ENCODE measurements around the gene SIMC1.

SIMC1 gene

GRCh38 chr5:176379881-176380280 lies 141.7 kb downstream of the SIMC1 start:
- peak; percentile 55 for DNase-seq
- in situ Hi-C loops (cut with MboI; ENCODE audit: low pct_unique_long_range_greater_than_20kb, low sequenced_read_pairs): no loop called here

GRCh38 chr5:176381423-176381822 lies 143.2 kb downstream of the SIMC1 start:
- in situ Hi-C loops (cut with MboI; ENCODE audit: low pct_unique_long_range_greater_than_20kb, low sequenced_read_pairs): no loop called here

GRCh38 chr5:176381979-176382378 lies 143.8 kb downstream of the SIMC1 start:
- no peak for DNase-seq
- in situ Hi-C loops (cut with MboI; ENCODE audit: low pct_unique_long_range_greater_than_20kb, low sequenced_read_pairs): no loop called here

More at GRCh38 chr5:176381423-176381822, 143.2 kb downstream of the SIMC1 start:
- no peak for DNase-seq

- in situ Hi-C loops (cut with MboI; ENCODE audit: low pct_unique_long_range_greater_than_20kb, low sequenced_read_pairs): no loop called here
- DNase-seq: no peak
These were observed 144.5 kb downstream of the SIMC1 start for GRCh38 chr5:176382721-176383120.

- no peak for DNase-seq
- in situ Hi-C loops (cut with MboI; ENCODE audit: low pct_unique_long_range_greater_than_20kb, low sequenced_read_pairs): no loop called here
These were observed 145.2 kb downstream of the SIMC1 start for GRCh38 chr5:176383248-176383905.

GRCh38 chr5:176383961-176384360 lies 145.7 kb downstream of the SIMC1 start:
- in situ Hi-C loops (cut with MboI; ENCODE audit: low pct_unique_long_range_greater_than_20kb, low sequenced_read_pairs): no loop called here

GRCh38 chr5:176384366-176384930 lies 146.2 kb downstream of the SIMC1 start:
- DNase-seq: no peak
- in situ Hi-C loops (cut with MboI; ENCODE audit: low pct_unique_long_range_greater_than_20kb, low sequenced_read_pairs): no loop called here

More at GRCh38 chr5:176383961-176384360, 145.7 kb downstream of the SIMC1 start:
- no peak for DNase-seq

GRCh38 chr5:176384991-176385390 lies 146.8 kb downstream of the SIMC1 start:
- no peak for DNase-seq
- in situ Hi-C loops (cut with MboI; ENCODE audit: low pct_unique_long_range_greater_than_20kb, low sequenced_read_pairs): no loop called here

GRCh38 chr5:176386491-176386890 lies 148.3 kb downstream of the SIMC1 start:
- no peak for DNase-seq
- in situ Hi-C loops (cut with MboI; ENCODE audit: low pct_unique_long_range_greater_than_20kb, low sequenced_read_pairs): no loop called here

- in situ Hi-C loops (cut with MboI; ENCODE audit: low pct_unique_long_range_greater_than_20kb, low sequenced_read_pairs): no loop called here
These were observed 149.2 kb downstream of the SIMC1 start for GRCh38 chr5:176387384-176387925.

GRCh38 chr5:176388003-176388443 lies 149.8 kb downstream of the SIMC1 start:
- DNase-seq: no peak
- in situ Hi-C loops (cut with MboI; ENCODE audit: low pct_unique_long_range_greater_than_20kb, low sequenced_read_pairs): no loop called here

More at GRCh38 chr5:176387384-176387925, 149.2 kb downstream of the SIMC1 start:
- no peak for DNase-seq

GRCh38 chr5:176388444-176389134 lies 150.4 kb downstream of the SIMC1 start, which contains the start of the genes HIGD2A and NOP16:
HIGD2A (plus strand) TSS chr5:176388751; CDS start chr5:176388820, 69 bp downstream.
NOP16 (minus strand) TSS chr5:176388598; CDS start chr5:176388539, 59 bp downstream.
- in situ Hi-C loops (cut with MboI; ENCODE audit: low pct_unique_long_range_greater_than_20kb, low sequenced_read_pairs): no loop called here
- peak; percentile 98 for DNase-seq

GRCh38 chr5:176389135-176390123 lies 151.2 kb downstream of the SIMC1 start:
- no peak for DNase-seq
- in situ Hi-C loops (cut with MboI; ENCODE audit: low pct_unique_long_range_greater_than_20kb, low sequenced_read_pairs): no loop called here

GRCh38 chr5:176391479-176391878 lies 153.3 kb downstream of the SIMC1 start:
- in situ Hi-C loops (cut with MboI; ENCODE audit: low pct_unique_long_range_greater_than_20kb, low sequenced_read_pairs): no loop called here
- no peak for DNase-seq

- in situ Hi-C loops (cut with MboI; ENCODE audit: low pct_unique_long_range_greater_than_20kb, low sequenced_read_pairs): no loop called here
- peak; percentile 78 for DNase-seq
These were observed 153.8 kb downstream of the SIMC1 start for GRCh38 chr5:176391999-176392398.

- DNase-seq: no peak
- in situ Hi-C loops (cut with MboI; ENCODE audit: low pct_unique_long_range_greater_than_20kb, low sequenced_read_pairs): no loop called here
These were observed 154.3 kb downstream of the SIMC1 start for GRCh38 chr5:176392526-176392925.

GRCh38 chr5:176394096-176394495 lies 155.9 kb downstream of the SIMC1 start:
- in situ Hi-C loops (cut with MboI; ENCODE audit: low pct_unique_long_range_greater_than_20kb, low sequenced_read_pairs): no loop called here
- no peak for DNase-seq

- in situ Hi-C loops (cut with MboI; ENCODE audit: low pct_unique_long_range_greater_than_20kb, low sequenced_read_pairs): no loop called here
- DNase-seq: no peak
These were observed 156.9 kb downstream of the SIMC1 start for GRCh38 chr5:176394881-176395675.

All from KBM-7 (cell line).